Gastrocnemius medialis (tissue), 4 donors: ENCODE results near the gene GGT6. TPM values are rescaled to one million over a fixed set of nuclear protein-coding genes. Genes with fewer than 3 reads are reported as not detected.

ENCODE experiments used
- ATAC-seq, 2 donors: fragments of 150-250 bp; one replicate each; pipeline ENCODE4 v1.9.1; 2016
- DNase-seq, 2 donors: peaks; one replicate each; pipeline ENCODE4 v3.0.0-alpha.2; 2019
- H3K27ac ChIP-seq, 4 donors: fragments of 200-600 bp; sonication (generic); 1 replicate in 1 of 4; 2 replicates in 3 of 4; pipeline ENCODE4 v1.5.1; 2016 to 2018; ENCODE audit warnings: mild to moderate bottlenecking in 2 of 4, moderate library complexity in 1 of 4
- H3K27me3 ChIP-seq, 3 donors: fragments of 200-600 bp; sonication (generic) in 2 of 3; 1 replicate in 1 of 3; 2 replicates in 2 of 3; pipeline versions ENCODE4 v1.5.1 to v1.6.0; 2016 to 2019; ENCODE audit warnings: mild to moderate bottlenecking in 1 of 3, moderate library complexity in 1 of 3
- H3K36me3 ChIP-seq, 2 donors: fragments of 200-600 bp; sonication (generic) in 1 of 2; one replicate each; pipeline ENCODE4 v1.5.1; 2017 to 2018
- H3K4me1 ChIP-seq, 2 donors: fragments of 200-600 bp; sonication (generic) in 1 of 2; one replicate each; pipeline ENCODE4 v1.5.1; 2016 to 2017; ENCODE audit warnings: mild to moderate bottlenecking in 2 of 2
- H3K4me3 ChIP-seq, 4 donors: fragments of 200-600 bp; sonication (generic) in 3 of 4; 1 replicate in 1 of 4; 2 replicates in 3 of 4; pipeline ENCODE4 v1.5.1; 2016 to 2019; ENCODE audit warnings: mild to moderate bottlenecking in 2 of 4
- H3K9me3 ChIP-seq, 3 donors: fragments of 200-600 bp; sonication (generic) in 2 of 3; 1 replicate in 1 of 3; 2 replicates in 2 of 3; pipeline ENCODE4 v1.5.1; 2016 to 2019
- POLR2A ChIP-seq, 2 donors: fragments of 450-650 bp; IDR thresholded peaks; one replicate each; pipeline ENCODE4 v1.6.1; 2017; ENCODE audit warnings: antibody characterized with exemption in 2 of 2, mild to moderate bottlenecking in 2 of 2, moderate library complexity in 2 of 2
- in situ Hi-C, 4 donors: fragments of 200-750 bp; cut with MboI; loops; one replicate each; pipeline versions ENCODE4 v1.15.0 to v1.8.0; 2017; ENCODE audit warnings: low sequenced_read_pairs in 4 of 4
- intact Hi-C: fragments of 100-400 bp; cut with DNase I; formaldehyde crosslinking; loops from one replicate; pipeline ENCODE4 v1.15.1; 2023; ENCODE audit warnings: low total_unique reads
- total RNA-seq, 4 donors: library from RNA; depleted of rRNA; stranded (reverse); fragments of >200 nt; gene quantifications; one replicate each; pipeline versions ENCODE4 v1.1.0 to v1.2.3, GENCODE V29; 2016
- TF ChIP-seq, protein P1 (sequence below), 5 experiments: fragments of 450-650 bp in 3 of 5; fragments of 200-600 bp in 2 of 5; sonication (generic) in 2 of 5; IDR thresholded peaks in 4 of 5; conservative IDR thresholded peaks in 1 of 5; 1 replicate in 4 of 5; 2 replicates in 1 of 5; pipeline ENCODE4 v1.5.1; 2016 to 2019; ENCODE audit warnings: antibody characterized with exemption in 5 of 5, mild to moderate bottlenecking in 3 of 5, moderate library complexity in 3 of 5

The GGT6 gene
- total RNA-seq, 4 donors from 2014 or later, result 0.63 TPM; not detected in 3

GRCh38 chr17:4520060-4520893, 40.1 kb downstream of the GGT6 start:
- no peak for TF ChIP-seq POLR2A (IDR thresholded peaks at IDR 0.05)
- TF ChIP-seq, protein P1, sequence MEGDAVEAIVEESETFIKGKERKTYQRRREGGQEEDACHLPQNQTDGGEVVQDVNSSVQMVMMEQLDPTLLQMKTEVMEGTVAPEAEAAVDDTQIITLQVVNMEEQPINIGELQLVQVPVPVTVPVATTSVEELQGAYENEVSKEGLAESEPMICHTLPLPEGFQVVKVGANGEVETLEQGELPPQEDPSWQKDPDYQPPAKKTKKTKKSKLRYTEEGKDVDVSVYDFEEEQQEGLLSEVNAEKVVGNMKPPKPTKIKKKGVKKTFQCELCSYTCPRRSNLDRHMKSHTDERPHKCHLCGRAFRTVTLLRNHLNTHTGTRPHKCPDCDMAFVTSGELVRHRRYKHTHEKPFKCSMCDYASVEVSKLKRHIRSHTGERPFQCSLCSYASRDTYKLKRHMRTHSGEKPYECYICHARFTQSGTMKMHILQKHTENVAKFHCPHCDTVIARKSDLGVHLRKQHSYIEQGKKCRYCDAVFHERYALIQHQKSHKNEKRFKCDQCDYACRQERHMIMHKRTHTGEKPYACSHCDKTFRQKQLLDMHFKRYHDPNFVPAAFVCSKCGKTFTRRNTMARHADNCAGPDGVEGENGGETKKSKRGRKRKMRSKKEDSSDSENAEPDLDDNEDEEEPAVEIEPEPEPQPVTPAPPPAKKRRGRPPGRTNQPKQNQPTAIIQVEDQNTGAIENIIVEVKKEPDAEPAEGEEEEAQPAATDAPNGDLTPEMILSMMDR (IDR thresholded peaks at IDR 0.05 in 4 of 5, conservative IDR thresholded peaks at IDR 0.05 in 1 of 5), result no peak
- ATAC-seq (no peak), DNase-seq (no peak)
- in situ Hi-C loops, result no loop called here
- intact Hi-C loops, result no loop called here
- H3K4me1 ChIP-seq, result peaks cover 0 to 2% of the 10 kb centered on the region in 2 donors
- no peaks in the 10 kb centered on the region for H3K9me3 ChIP-seq
- H3K36me3 ChIP-seq, result no peaks in the 10 kb centered on the region
- H3K4me3 ChIP-seq, result no peak overlapping the region
- peak overlapping the region; percentile 53 to 82 (median 74) for H3K27ac ChIP-seq
- H3K27me3 ChIP-seq, result no peaks in the 10 kb centered on the region

GRCh38 chr17:4519361-4519788, 41.0 kb downstream of the GGT6 start:
- TF ChIP-seq, protein P1 (IDR thresholded peaks at IDR 0.05 in 4 of 5, conservative IDR thresholded peaks at IDR 0.05 in 1 of 5), result no peak
- TF ChIP-seq POLR2A (IDR thresholded peaks at IDR 0.05), result peak; percentile 8 to 48
- peaks cover 0 to 2% of the 10 kb centered on the region in 2 donors for H3K4me1 ChIP-seq
- H3K36me3 ChIP-seq, result no peaks in the 10 kb centered on the region
- H3K9me3 ChIP-seq, result no peaks in the 10 kb centered on the region
- peak; percentile 40 to 47 for ATAC-seq
- no peak overlapping the region for H3K4me3 ChIP-seq
- in situ Hi-C loops, result no loop called here
- H3K27ac ChIP-seq, result peak overlapping the region; percentile 74 to 82 (median 78)
- no peak for DNase-seq
- intact Hi-C loops, result no loop called here
- H3K27me3 ChIP-seq, result no peaks in the 10 kb centered on the region

DNA sequence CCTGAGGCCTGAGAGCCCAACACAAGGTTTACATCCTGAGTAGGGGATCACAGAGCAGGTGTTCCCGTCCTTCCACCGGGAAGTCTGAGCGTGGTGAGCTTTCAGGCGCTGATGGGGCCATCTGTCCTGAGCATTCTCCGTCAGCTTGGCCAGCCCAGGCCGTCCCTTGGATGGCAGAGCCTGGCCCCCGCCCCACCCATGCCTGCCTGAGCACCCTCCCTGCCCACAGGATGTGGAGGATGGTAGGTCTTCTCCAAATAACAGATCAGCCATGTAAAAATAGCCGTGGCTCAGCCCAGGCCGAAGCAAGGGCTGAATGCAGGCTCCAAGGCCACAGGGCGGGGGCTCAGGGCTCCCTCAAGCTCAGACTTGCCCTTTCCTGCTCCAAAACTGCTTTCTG, 41.5 kb downstream of the GGT6 start:
- Histone ChIP-seq H3K36me3 (no peaks in the 10 kb centered on the region), H3K27me3 (no peaks in the 10 kb centered on the region), H3K4me1 (peaks cover 0 to 2% of the 10 kb centered on the region in 2 donors), H3K4me3 (no peak overlapping the region), H3K9me3 (no peaks in the 10 kb centered on the region), H3K27ac (peak overlapping the region; percentile 74 to 81 (median 76))
- intact Hi-C loops (no loop called here), in situ Hi-C loops (no loop called here)
- TF ChIP-seq, protein P1 (IDR thresholded peaks at IDR 0.05 in 4 of 5, conservative IDR thresholded peaks at IDR 0.05 in 1 of 5), result no peak
- no peak for TF ChIP-seq POLR2A (IDR thresholded peaks at IDR 0.05)
- DNase-seq, result no peak
- ATAC-seq, result no peak

DNA sequence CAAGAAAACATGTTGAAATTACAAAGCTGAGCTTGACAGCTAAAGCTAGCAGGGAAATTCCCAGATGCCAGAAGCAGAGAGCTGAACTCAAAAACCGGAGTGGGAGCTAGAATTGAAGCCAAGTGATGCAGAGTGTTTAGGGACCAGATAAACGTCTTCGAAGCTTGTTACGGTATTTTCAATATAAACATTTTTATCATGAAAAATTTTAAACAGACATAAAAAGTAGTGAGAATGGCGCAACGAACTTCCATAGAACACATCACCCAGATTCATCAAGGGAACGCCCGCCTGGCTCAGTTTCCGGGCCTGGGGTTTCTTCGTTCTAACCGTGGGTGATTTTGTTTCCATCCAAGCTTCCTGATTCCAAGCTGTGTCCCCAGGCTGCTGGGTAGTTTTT, 43.6 kb downstream of the GGT6 start:
- intact Hi-C loops, result no loop called here
- H3K27me3 ChIP-seq, result no peaks in the 10 kb centered on the region
- DNase-seq, result no peak
- TF ChIP-seq, protein P1 (IDR thresholded peaks at IDR 0.05 in 4 of 5, conservative IDR thresholded peaks at IDR 0.05 in 1 of 5), result no peak
- TF ChIP-seq POLR2A (IDR thresholded peaks at IDR 0.05), result no peak
- no peaks in the 10 kb centered on the region for H3K36me3 ChIP-seq
- no peaks in the 10 kb centered on the region for H3K4me1 ChIP-seq
- in situ Hi-C loops, result no loop called here
- H3K9me3 ChIP-seq, result no peaks in the 10 kb centered on the region
- no peak overlapping the region for H3K4me3 ChIP-seq
- ATAC-seq, result no peak
- peak overlapping the region in 2 of 4 donors; percentile 5 to 74 for H3K27ac ChIP-seq
